ENCODE measurements around the gene TPCN2. TPM values are rescaled to one million over a fixed set of nuclear protein-coding genes. Genes with fewer than 3 reads are reported as not detected.

Gene TPCN2
- polyA plus RNA-seq, 3 donors: 12.1 to 14.2 (median 13.6) TPM

GRCh38 chr11:69010361-69010891, 38.3 kb upstream of the TPCN2 start:
- DNase-seq (ENCODE audit: low read depth in 3 of 3, low spot score in 2 of 3): no peak

- DNase-seq (ENCODE audit: low read depth in 3 of 3, low spot score in 2 of 3): no peak
Measured at GRCh38 chr11:69010964-69011623, 37.6 kb upstream of the TPCN2 start.

GRCh38 chr11:69011624-69012091, 37.1 kb upstream of the TPCN2 start:
- no peak for DNase-seq (ENCODE audit: low read depth in 3 of 3, low spot score in 2 of 3)

- no peak for DNase-seq (ENCODE audit: low read depth in 3 of 3, low spot score in 2 of 3)
Measured at GRCh38 chr11:69012092-69013008, 36.4 kb upstream of the TPCN2 start.

GRCh38 chr11:69013009-69013951, 35.5 kb upstream of the TPCN2 start, which contains the start of gene MRGPRF:
MRGPRF (minus strand) TSS chr11:69013246; CDS start chr11:69009901, 3,345 bp downstream.
- DNase-seq (ENCODE audit: low read depth in 3 of 3, low spot score in 2 of 3): no peak

GRCh38 chr11:69014084-69014851, 34.5 kb upstream of the TPCN2 start:
- peak in 1 of 3 donors; percentile 62 for DNase-seq (ENCODE audit: low read depth in 3 of 3, low spot score in 2 of 3)

- no peak for DNase-seq (ENCODE audit: low read depth in 3 of 3, low spot score in 2 of 3)
Measured at GRCh38 chr11:69014898-69015549, 33.7 kb upstream of the TPCN2 start.

GRCh38 chr11:69017951-69018350, 30.8 kb upstream of the TPCN2 start:
- DNase-seq (ENCODE audit: low read depth in 3 of 3, low spot score in 2 of 3): no peak

- DNase-seq (ENCODE audit: low read depth in 3 of 3, low spot score in 2 of 3): no peak
Measured at GRCh38 chr11:69018924-69019323, 29.8 kb upstream of the TPCN2 start.

- no peak for DNase-seq (ENCODE audit: low read depth in 3 of 3, low spot score in 2 of 3)
Measured at GRCh38 chr11:69022260-69022659, 26.5 kb upstream of the TPCN2 start.

GRCh38 chr11:69024509-69024908, 24.2 kb upstream of the TPCN2 start:
- no peak for DNase-seq (ENCODE audit: low read depth in 3 of 3, low spot score in 2 of 3)

GRCh38 chr11:69027704-69028372, 20.9 kb upstream of the TPCN2 start:
- DNase-seq (ENCODE audit: low read depth in 3 of 3, low spot score in 2 of 3): no peak

- DNase-seq (ENCODE audit: low read depth in 3 of 3, low spot score in 2 of 3): no peak
Measured at GRCh38 chr11:69030301-69030700, 18.4 kb upstream of the TPCN2 start.

- no peak for DNase-seq (ENCODE audit: low read depth in 3 of 3, low spot score in 2 of 3)
Measured at GRCh38 chr11:69032833-69033232, 15.9 kb upstream of the TPCN2 start.

- no peak for DNase-seq (ENCODE audit: low read depth in 3 of 3, low spot score in 2 of 3)
Measured at GRCh38 chr11:69033431-69033830, 15.3 kb upstream of the TPCN2 start.

GRCh38 chr11:69034123-69034867, 14.4 kb upstream of the TPCN2 start:
- DNase-seq (ENCODE audit: low read depth in 3 of 3, low spot score in 2 of 3): no peak

- DNase-seq (ENCODE audit: low read depth in 3 of 3, low spot score in 2 of 3): no peak
Measured at GRCh38 chr11:69035150-69035945, 13.4 kb upstream of the TPCN2 start.
